Measurements from ENCODE around the gene RBBP8NL.

Gene RBBP8NL

GRCh38 chr20:62422636-62423325, 4.6 kb downstream of the RBBP8NL start:
- no peak for DNase-seq (ENCODE audit: low read depth)

GRCh38 chr20:62421716-62421990, 5.7 kb downstream of the RBBP8NL start:
- no peak for DNase-seq (ENCODE audit: low read depth)

GRCh38 chr20:62420846-62421715, 6.3 kb downstream of the RBBP8NL start:
- DNase-seq (ENCODE audit: low read depth): no peak

- DNase-seq (ENCODE audit: low read depth): no peak
These were observed 7.6 kb downstream of the RBBP8NL start for GRCh38 chr20:62419759-62420158.

GRCh38 chr20:62418709-62419487, 8.4 kb downstream of the RBBP8NL start:
- no peak for DNase-seq (ENCODE audit: low read depth)

- DNase-seq (ENCODE audit: low read depth): no peak
These were observed 9.2 kb downstream of the RBBP8NL start for GRCh38 chr20:62417981-62418708.

- DNase-seq (ENCODE audit: low read depth): no peak
These were observed 10.4 kb downstream of the RBBP8NL start for GRCh38 chr20:62416651-62417637.

- no peak for DNase-seq (ENCODE audit: low read depth)
These were observed 11.8 kb downstream of the RBBP8NL start for GRCh38 chr20:62415354-62416111.

- no peak for DNase-seq (ENCODE audit: low read depth)
These were observed 13.3 kb downstream of the RBBP8NL start for GRCh38 chr20:62413896-62414481.

GRCh38 chr20:62413025-62413570, 14.2 kb downstream of the RBBP8NL start:
- no peak for DNase-seq (ENCODE audit: low read depth)

GRCh38 chr20:62412194-62413024, 14.9 kb downstream of the RBBP8NL start:
- no peak for DNase-seq (ENCODE audit: low read depth)

GRCh38 chr20:62411479-62412193, 15.7 kb downstream of the RBBP8NL start:
- no peak for DNase-seq (ENCODE audit: low read depth)

- DNase-seq (ENCODE audit: low read depth): no peak
These were observed 16.4 kb downstream of the RBBP8NL start for GRCh38 chr20:62410746-62411478.

GRCh38 chr20:62409931-62410745, 17.2 kb downstream of the RBBP8NL start:
- DNase-seq (ENCODE audit: low read depth): no peak

- DNase-seq (ENCODE audit: low read depth): no peak
These were observed 18.1 kb downstream of the RBBP8NL start for GRCh38 chr20:62409086-62409853.
